Testis (tissue), 3 donors: Measurements from ENCODE around the gene KRTAP1-4. TPM values are rescaled to one million over a fixed set of nuclear protein-coding genes. Genes with fewer than 3 reads are reported as not detected.
"Not testable (repeated sequence)": the region's sequence is repeated elsewhere in the genome, so short reads cannot be mapped to it uniquely, and the experiment has no call there.

ENCODE experiments used
- DNase-seq: peaks from one replicate; pipeline ENCODE4 v3.0.0-alpha.2; 2019
- H3K27ac ChIP-seq, 2 donors: fragments of 200-600 bp; sonication (generic); one replicate each; pipeline ENCODE4 v1.5.1; 2019
- H3K27me3 ChIP-seq: fragments of 200-600 bp; sonication (generic); one replicate; pipeline ENCODE4 v1.5.1; 2019
- H3K36me3 ChIP-seq: fragments of 200-600 bp; sonication (generic); one replicate; pipeline ENCODE4 v1.5.1; 2017; ENCODE audit warnings: low read depth; ENCODE audit errors: missing control alignments
- H3K4me1 ChIP-seq: fragments of 200-600 bp; sonication (generic); one replicate; pipeline ENCODE4 v1.5.1; 2019
- H3K4me3 ChIP-seq, 2 donors: fragments of 200-600 bp; sonication (generic); one replicate each; pipeline ENCODE4 v1.5.1; 2017 to 2019
- H3K9me3 ChIP-seq: fragments of 200-600 bp; sonication (generic); one replicate; pipeline ENCODE4 v1.5.1; 2017
- POLR2A ChIP-seq: fragments of 450-650 bp; IDR thresholded peaks from one replicate; pipeline ENCODE4 v1.6.1; 2017; ENCODE audit warnings: antibody characterized with exemption, mild to moderate bottlenecking, moderate library complexity
- WGBS, 2 donors: methylation state at CpG; one replicate each; pipeline ENCODE4 v1.1.5; 2018; 5-methylcytosine and 5-hydroxymethylcytosine counted together
- intact Hi-C: fragments of 100-400 bp; cut with DNase I; formaldehyde crosslinking; loops from one replicate; pipeline ENCODE4 v1.15.1; 2023; ENCODE audit warnings: low total_unique reads
- polyA plus RNA-seq: library from polyadenylated mRNA; stranded (reverse); fragments of 350-450 nt; fragmentation: Illumina TruSeq; extraction: RNeasy Lipid Tissue Mini Kit (QIAGEN cat#74804); gene quantifications from one replicate; pipeline ENCODE4 v1.2.3, GENCODE V29; 2014; ENCODE audit warnings: low read depth, low replicate concordance; ENCODE audit not compliant: insufficient read depth
- total RNA-seq, 2 donors: library from RNA; depleted of rRNA; stranded (reverse); fragments of >200 nt; gene quantifications; one replicate each; pipeline ENCODE4 v1.2.3, GENCODE V29; 2016
- TF ChIP-seq, protein P1 (sequence below), 3 experiments: fragments of 450-650 bp in 2 of 3; fragments of 200-600 bp in 1 of 3; sonication (generic) in 1 of 3; IDR thresholded peaks; one replicate each; pipeline ENCODE4 v1.5.1; 2016 to 2019; ENCODE audit warnings: antibody characterized with exemption in 3 of 3, mild to moderate bottlenecking in 2 of 3, moderate library complexity in 1 of 3

KRTAP1-4 gene
- total and polyA plus RNA-seq, 3 donors from 2014 or later, result not detected

DNA sequence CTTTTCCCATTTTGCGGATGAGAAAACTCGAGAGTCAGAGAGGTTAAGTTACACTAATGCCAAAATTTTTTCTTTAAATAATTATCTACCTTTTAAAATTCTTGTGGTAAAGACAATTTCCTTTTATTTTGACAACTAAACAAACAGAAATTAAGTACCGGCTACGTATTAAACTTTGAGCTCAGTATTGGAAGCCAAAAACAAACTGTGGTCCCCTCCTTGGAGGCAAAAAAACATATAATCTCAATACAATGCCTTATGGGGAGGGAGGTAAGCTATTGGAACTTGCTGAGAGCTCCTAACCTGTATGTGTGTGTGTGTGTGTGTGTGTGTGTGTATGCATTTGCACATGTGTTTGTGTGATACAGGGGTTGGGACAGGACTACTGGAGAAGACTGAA lies 33.5 kb upstream of the KRTAP1-4 start:
- DNase-seq, result no peak
- H3K4me1 ChIP-seq, result no peaks in the 10 kb centered on the region
- TF ChIP-seq, protein P1, sequence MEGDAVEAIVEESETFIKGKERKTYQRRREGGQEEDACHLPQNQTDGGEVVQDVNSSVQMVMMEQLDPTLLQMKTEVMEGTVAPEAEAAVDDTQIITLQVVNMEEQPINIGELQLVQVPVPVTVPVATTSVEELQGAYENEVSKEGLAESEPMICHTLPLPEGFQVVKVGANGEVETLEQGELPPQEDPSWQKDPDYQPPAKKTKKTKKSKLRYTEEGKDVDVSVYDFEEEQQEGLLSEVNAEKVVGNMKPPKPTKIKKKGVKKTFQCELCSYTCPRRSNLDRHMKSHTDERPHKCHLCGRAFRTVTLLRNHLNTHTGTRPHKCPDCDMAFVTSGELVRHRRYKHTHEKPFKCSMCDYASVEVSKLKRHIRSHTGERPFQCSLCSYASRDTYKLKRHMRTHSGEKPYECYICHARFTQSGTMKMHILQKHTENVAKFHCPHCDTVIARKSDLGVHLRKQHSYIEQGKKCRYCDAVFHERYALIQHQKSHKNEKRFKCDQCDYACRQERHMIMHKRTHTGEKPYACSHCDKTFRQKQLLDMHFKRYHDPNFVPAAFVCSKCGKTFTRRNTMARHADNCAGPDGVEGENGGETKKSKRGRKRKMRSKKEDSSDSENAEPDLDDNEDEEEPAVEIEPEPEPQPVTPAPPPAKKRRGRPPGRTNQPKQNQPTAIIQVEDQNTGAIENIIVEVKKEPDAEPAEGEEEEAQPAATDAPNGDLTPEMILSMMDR (IDR thresholded peaks at IDR 0.05), result no peak
- no peak for TF ChIP-seq POLR2A
- H3K4me3 ChIP-seq, result no peak overlapping the region
- intact Hi-C loops, result no loop called here
- H3K36me3 ChIP-seq, result no peaks in the 10 kb centered on the region
- no peak overlapping the region for H3K27ac ChIP-seq
- no peaks in the 10 kb centered on the region for H3K27me3 ChIP-seq
- H3K9me3 ChIP-seq, result no peaks in the 10 kb centered on the region
- WGBS, 2 donors, result 85 to 88% methylated on average over 4 of the region's 4 CpGs

DNA sequence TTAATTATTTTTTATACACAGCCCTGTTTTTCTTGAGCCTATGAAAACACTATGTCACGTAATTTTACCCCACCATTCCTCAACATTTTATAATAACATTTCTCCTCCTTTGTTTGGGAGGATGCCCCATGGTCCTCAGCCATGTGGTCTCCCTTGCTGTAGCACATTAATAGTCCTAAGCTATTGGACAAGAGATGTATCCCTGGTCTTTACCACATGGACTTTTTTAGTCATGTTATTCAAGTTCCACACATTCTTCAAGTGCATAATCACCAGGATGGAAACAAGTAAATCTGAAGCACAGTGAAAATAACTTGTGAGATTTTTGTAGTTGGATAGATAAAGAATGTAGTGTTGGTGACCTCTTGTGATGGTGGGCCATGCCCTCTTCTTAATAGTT lies 32.0 kb upstream of the KRTAP1-4 start:
- Histone ChIP-seq H3K27ac (peak overlapping the region in 1 of 2 donors; percentile 41), H3K9me3 (no peaks in the 10 kb centered on the region), H3K4me3 (no peak overlapping the region), H3K27me3 (no peaks in the 10 kb centered on the region), H3K4me1 (no peaks in the 10 kb centered on the region), H3K36me3 (no peaks in the 10 kb centered on the region)
- DNase-seq, result no peak
- intact Hi-C loops, result no loop called here
- 48 to 51% methylated on average over 1 of the region's 1 CpG for WGBS, 2 donors
- no peak for TF ChIP-seq POLR2A
- TF ChIP-seq, protein P1 (IDR thresholded peaks at IDR 0.05), result no peak

DNA sequence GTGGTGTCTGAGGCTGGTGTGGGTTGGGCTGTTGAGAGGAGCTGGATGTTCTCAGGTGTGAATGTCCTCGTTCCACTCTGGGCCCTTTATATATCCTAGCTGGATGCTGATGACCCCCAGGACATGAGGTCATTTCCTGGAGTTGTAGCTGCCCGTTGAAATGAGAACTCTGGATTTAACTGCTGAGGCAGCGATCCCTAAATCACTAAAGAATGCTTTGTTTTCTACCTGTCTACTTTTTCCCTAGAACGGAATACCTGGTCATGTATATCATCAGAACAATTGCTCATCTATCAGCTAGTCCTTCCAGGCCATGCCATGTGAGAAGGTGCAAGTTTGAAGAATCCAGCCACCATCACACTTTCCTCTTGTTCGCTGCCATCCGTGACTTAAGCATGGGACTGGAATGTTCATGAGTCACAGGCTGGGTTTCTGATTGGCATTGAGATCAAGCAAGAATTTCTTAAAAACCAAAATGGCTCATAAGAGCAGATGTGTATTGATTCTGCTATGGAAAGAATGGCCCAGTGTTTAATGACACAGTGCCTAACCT lies 30.1 kb upstream of the KRTAP1-4 start, which contains the start of gene KRTAP2-3:
KRTAP2-3 (minus strand) TSS at position 63 of the 553 bp plus-strand sequence. CDS start 64 bp downstream, outside the sequence.
- H3K27ac ChIP-seq, result no peak within 1 kb of the TSS
- no peaks in the 10 kb centered on the region for H3K4me1 ChIP-seq
- H3K9me3 ChIP-seq, result no peaks in the 10 kb centered on the region
- no peaks in the 10 kb centered on the region for H3K27me3 ChIP-seq
- 44 to 74% methylated on average over 6 of the region's 6 CpGs for WGBS, 2 donors
- intact Hi-C loops, result no loop called here
- H3K4me3 ChIP-seq, result no peak within 1 kb of the TSS
- TF ChIP-seq POLR2A, result no peak
- TF ChIP-seq, protein P1 (IDR thresholded peaks at IDR 0.05), result no peak
- no peak for DNase-seq
- no peaks in the 10 kb centered on the region for H3K36me3 ChIP-seq

DNA sequence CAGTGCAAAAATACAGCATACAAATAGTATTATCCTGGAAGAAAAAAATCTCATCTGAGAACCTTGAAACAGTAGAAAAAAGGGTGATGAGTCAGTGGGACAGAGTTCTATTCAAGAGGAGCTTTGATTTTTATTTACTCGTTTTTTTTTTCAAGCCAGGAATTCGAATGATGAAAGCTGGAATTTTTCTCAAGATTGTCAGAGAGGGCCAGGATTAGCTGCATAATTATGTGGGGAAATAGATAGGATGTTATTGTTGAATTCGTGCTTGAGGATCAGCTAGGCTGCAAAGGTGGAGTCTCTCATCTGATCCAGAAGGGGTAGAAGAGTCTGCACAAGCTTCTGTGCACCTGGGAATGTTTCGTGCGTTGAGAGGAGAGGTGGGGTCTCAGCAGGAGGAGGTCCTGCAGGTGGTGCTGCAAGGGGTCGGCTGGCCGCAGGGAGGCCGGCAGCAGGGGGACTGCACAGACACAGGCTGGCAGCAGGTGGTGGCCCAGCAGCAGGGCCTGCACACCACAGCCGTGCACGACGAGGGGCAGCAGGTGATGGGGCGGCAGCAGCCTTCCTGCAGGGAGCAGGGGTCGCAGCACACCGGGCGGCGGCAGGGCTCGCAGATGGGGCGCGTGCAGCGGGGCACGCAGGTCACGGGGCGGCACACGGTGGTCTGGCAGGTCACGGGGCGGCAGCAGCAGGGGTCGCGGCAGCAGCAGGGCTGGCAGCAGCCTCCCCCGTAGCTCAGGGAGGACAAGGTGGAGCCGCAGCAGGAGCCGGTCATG lies 29.5 kb upstream of the KRTAP1-4 start:
- H3K9me3 ChIP-seq, H3K36me3 ChIP-seq, H3K4me1 ChIP-seq, H3K27me3 ChIP-seq, H3K27ac ChIP-seq, intact Hi-C loops, DNase-seq, H3K4me3 ChIP-seq: not testable (repeated sequence)
- WGBS, 2 donors, result 24 to 44% methylated on average over 8 to 9 of the region's 31 CpGs

DNA sequence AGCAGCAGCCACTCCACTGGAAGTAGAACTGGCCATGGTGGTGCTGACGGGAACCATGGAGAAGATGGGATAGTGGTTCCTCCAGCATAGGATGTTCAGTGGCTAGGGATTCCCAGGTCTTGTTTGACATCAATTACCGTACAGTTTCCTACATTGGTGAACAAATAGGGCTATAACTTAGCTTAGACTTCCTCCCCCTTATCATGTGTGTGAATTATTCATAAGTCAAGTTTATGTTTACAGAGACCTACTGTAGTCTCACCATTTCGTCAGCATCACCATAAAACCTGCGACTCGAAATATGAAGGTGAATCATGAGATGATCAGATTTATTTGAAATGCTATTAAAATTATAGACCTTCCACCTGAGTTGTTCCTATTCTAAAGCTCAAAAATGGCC lies 28.7 kb upstream of the KRTAP1-4 start:
- intact Hi-C loops, result no loop called here
- Histone ChIP-seq H3K27ac (no peak overlapping the region), H3K9me3 (no peaks in the 10 kb centered on the region), H3K4me1 (no peaks in the 10 kb centered on the region), H3K27me3 (no peaks in the 10 kb centered on the region), H3K36me3 (no peaks in the 10 kb centered on the region), H3K4me3 (no peak overlapping the region)
- DNase-seq, result no peak
- TF ChIP-seq, protein P1 (IDR thresholded peaks at IDR 0.05), result no peak
- TF ChIP-seq POLR2A, result no peak
- WGBS, 2 donors, result 83 to 96% methylated on average over 5 of the region's 5 CpGs
